Mesothelial cell of epicardium (in vitro differentiated cells): ENCODE measurements around the gene LHX8. TPM values are rescaled to one million over a fixed set of nuclear protein-coding genes. Genes with fewer than 3 reads are reported as not detected.

ENCODE experiments used
- DNase-seq, 2 experiments: peaks; one replicate each; pipeline ENCODE4 v3.0.0; 2021; ENCODE audit warnings: low spot score in 2 of 2; ENCODE audit not compliant: unreplicated experiment in 2 of 2
- H3K27ac Mint-ChIP-seq: 2 replicates; pipeline ENCODE4 v1.8.0; 2021; ENCODE audit warnings: mixed read lengths
- H3K27me3 Mint-ChIP-seq: 2 replicates; pipeline ENCODE4 v1.8.0; 2021; ENCODE audit warnings: low read depth, mixed read lengths
- H3K36me3 Mint-ChIP-seq: 2 replicates; pipeline ENCODE4 v1.8.0; 2021; ENCODE audit warnings: mixed read lengths
- H3K4me1 Mint-ChIP-seq: 2 replicates; pipeline ENCODE4 v1.8.0; 2021; ENCODE audit warnings: mixed read lengths
- H3K4me3 Mint-ChIP-seq: 2 replicates; pipeline ENCODE4 v1.8.0; 2021; ENCODE audit warnings: mild to moderate bottlenecking, moderate library complexity, mixed read lengths
- H3K9me3 Mint-ChIP-seq: 2 replicates; pipeline ENCODE4 v1.8.0; 2021; ENCODE audit warnings: mixed read lengths
- total RNA-seq: library from RNA; stranded (reverse); gene quantifications from 3 replicates; pipeline ENCODE4 v1.2.1, GENCODE V29; 2021
- TF ChIP-seq, protein P1 (sequence below): fragments of 200-600 bp; sonication (generic); IDR thresholded peaks from one replicate; pipeline ENCODE4 v1.5.0; 2021; ENCODE audit warnings: antibody characterized with exemption; ENCODE audit not compliant: unreplicated experiment

Gene LHX8
- 0.20 to 0.36 TPM (median 0.20 TPM) in 3 replicates for total RNA-seq

DNA sequence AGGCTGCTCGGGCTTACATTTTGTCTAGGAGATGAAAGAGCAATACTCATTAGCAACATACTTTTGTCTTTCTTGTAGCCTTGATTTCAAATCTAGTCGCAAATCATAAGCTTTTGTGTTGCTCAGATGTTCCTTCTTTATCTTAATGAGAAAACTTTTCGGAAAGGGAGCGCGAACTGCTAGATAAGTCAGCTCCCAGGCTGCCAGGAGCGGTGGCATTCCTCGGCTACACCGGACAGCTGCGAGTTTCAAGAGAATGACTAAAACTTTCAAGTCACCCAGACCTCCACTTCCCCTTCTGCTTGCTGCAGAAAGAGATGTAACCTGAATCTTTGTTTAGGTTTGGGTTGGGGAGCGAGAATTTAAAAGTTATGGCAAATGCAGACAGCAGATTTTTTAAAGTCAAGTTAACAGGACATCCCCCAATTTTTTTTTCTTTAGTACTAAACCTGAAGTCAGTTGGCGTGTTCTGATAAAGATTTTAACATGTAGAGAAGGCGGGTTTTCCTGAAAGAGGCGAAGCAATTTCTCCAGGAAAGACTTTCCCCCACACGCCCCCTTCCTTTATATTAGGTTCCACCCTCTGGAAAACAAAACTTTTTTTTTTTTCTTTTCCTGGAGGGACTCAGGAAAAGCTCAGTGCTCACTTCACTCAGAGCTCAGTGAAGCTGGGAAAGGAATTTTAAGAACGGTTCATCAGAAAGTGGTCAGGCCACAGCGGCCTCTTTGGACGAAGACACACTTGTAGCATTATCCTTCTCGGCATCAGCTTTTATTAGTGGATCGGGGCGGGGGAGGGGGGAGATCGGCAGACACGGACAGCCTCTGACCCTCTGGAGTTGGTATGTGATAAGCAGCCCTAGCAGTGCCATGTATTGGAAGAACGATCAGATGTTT lies at the start of gene LHX8:
Gene LHX8 (plus strand): TSS at position 639 of the 897 bp plus-strand sequence. CDS start 2,227 bp downstream, outside the sequence.
- Mint-ChIP-seq H3K27ac (peak within 1 kb of the TSS; percentile 82), H3K9me3 (no peaks in the 10 kb centered on the region), H3K27me3 (peaks cover 98% of the 10 kb centered on the region), H3K4me1 (peaks cover 31% of the 10 kb centered on the region), H3K36me3 (no peaks in the 10 kb centered on the region), H3K4me3 (peak within 1 kb of the TSS; percentile 67)
- peak in 1 of 2 experiments; percentile 41 for DNase-seq
- TF ChIP-seq, protein P1, sequence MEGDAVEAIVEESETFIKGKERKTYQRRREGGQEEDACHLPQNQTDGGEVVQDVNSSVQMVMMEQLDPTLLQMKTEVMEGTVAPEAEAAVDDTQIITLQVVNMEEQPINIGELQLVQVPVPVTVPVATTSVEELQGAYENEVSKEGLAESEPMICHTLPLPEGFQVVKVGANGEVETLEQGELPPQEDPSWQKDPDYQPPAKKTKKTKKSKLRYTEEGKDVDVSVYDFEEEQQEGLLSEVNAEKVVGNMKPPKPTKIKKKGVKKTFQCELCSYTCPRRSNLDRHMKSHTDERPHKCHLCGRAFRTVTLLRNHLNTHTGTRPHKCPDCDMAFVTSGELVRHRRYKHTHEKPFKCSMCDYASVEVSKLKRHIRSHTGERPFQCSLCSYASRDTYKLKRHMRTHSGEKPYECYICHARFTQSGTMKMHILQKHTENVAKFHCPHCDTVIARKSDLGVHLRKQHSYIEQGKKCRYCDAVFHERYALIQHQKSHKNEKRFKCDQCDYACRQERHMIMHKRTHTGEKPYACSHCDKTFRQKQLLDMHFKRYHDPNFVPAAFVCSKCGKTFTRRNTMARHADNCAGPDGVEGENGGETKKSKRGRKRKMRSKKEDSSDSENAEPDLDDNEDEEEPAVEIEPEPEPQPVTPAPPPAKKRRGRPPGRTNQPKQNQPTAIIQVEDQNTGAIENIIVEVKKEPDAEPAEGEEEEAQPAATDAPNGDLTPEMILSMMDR, result no peak

DNA sequence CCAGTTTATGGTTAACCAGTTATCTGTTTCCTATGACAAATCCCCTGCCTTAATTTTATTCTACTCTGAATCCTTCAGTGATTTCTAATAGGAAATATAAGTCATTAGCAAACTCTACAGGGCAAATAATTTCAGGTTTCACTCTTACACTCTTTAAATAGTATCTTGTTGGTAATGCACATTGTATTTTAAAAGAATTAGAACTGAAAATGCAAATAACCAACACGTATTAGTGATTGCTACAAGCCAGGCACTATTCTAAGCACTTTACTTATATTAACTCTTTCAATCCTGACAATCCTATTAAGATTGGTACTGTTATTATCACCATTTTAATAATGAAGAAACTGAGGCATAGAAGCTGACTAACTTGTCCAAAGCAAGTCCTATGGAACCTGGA lies 48.3 kb upstream of the LHX8 start:
- H3K9me3 Mint-ChIP-seq, result peaks cover 4% of the 10 kb centered on the region
- H3K4me1 Mint-ChIP-seq, result no peaks in the 10 kb centered on the region
- DNase-seq, result no peak
- no peak overlapping the region for H3K27ac Mint-ChIP-seq
- H3K27me3 Mint-ChIP-seq, result no peaks in the 10 kb centered on the region
- no peak overlapping the region for H3K4me3 Mint-ChIP-seq
- H3K36me3 Mint-ChIP-seq, result no peaks in the 10 kb centered on the region
- TF ChIP-seq, protein P1, result no peak

DNA sequence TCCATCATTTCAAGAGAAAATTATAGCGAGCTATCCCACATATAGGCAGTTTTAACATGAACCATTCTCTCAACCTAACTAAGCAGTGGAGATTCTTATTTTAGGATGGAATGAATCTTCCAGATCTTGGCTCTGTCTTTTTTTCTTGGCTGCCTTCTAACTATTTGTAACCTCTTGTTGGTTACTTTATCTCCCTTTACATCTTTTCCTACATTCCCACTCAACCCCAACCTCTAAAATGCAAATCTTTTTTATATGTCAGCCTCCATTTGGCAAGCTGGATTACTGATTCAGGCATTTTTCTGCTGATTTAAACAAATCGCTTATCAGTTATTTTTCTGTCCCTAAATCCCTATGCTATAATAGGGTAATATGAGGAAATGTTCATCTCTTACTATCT lies 46.9 kb upstream of the LHX8 start:
- Mint-ChIP-seq H3K36me3 (no peaks in the 10 kb centered on the region), H3K4me3 (no peak overlapping the region), H3K27me3 (no peaks in the 10 kb centered on the region), H3K27ac (no peak overlapping the region), H3K9me3 (peaks cover 4% of the 10 kb centered on the region), H3K4me1 (no peaks in the 10 kb centered on the region)
- no peak for DNase-seq
- TF ChIP-seq, protein P1, result no peak

DNA sequence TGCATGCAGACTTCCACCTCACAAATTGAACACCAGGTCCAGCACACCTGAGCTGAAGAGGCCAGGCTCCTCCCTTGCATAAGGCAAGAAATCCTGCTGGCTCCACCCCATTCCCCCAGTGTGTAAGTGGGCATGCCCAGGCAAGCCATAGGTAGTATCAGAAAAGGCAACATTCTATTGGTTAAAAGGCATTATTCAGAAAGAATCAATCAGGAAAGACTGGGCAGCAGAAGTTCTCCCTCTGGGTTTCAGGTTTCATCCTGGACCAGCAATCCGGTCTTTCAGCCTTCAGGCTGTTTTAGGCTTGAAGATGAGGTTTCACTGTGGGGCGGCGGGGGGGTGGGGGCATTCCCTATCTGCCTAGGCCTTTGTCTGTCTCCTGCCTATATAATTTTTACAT lies 42.0 kb upstream of the LHX8 start:
- H3K4me3 Mint-ChIP-seq, result no peak overlapping the region
- no peak for DNase-seq
- TF ChIP-seq, protein P1, result no peak
- no peak overlapping the region for H3K27ac Mint-ChIP-seq
- H3K4me1 Mint-ChIP-seq, result no peaks in the 10 kb centered on the region
- H3K9me3 Mint-ChIP-seq, result peaks cover 8% of the 10 kb centered on the region
- H3K36me3 Mint-ChIP-seq, result no peaks in the 10 kb centered on the region
- H3K27me3 Mint-ChIP-seq, result no peaks in the 10 kb centered on the region

DNA sequence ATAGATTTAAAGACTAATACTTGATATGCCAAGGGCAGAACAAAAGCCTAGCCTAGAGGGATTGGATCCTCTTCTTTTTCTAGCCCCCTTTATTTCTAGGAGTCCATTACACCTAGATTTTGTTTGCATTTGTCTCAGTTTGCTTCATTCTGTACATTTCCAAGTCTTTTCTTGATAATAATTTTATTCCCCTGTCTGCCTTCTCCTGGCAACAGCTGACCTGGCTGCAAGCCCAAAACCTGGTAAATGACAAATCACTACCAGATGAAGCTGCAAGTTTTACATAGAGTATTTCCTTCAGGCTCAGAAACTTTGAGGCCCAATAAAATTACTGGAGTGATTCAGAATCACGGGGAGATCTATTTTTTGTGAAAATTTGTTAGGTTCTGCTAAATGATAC lies 36.5 kb upstream of the LHX8 start:
- H3K27ac Mint-ChIP-seq, result peak overlapping the region; percentile 21
- TF ChIP-seq, protein P1, result no peak
- peaks cover 15% of the 10 kb centered on the region for H3K4me1 Mint-ChIP-seq
- DNase-seq, result peak; percentile 47 to 82
- H3K36me3 Mint-ChIP-seq, result no peaks in the 10 kb centered on the region
- no peaks in the 10 kb centered on the region for H3K27me3 Mint-ChIP-seq
- H3K9me3 Mint-ChIP-seq, result peaks cover 9% of the 10 kb centered on the region
- no peak overlapping the region for H3K4me3 Mint-ChIP-seq
